ENCODE results near the gene BTBD18.

The BTBD18 gene

GRCh38 chr11:57700425-57700824, 51.2 kb downstream of the BTBD18 start:
- no peak for TF ChIP-seq USF1 (IDR thresholded peaks at IDR 0.05)

DNA sequence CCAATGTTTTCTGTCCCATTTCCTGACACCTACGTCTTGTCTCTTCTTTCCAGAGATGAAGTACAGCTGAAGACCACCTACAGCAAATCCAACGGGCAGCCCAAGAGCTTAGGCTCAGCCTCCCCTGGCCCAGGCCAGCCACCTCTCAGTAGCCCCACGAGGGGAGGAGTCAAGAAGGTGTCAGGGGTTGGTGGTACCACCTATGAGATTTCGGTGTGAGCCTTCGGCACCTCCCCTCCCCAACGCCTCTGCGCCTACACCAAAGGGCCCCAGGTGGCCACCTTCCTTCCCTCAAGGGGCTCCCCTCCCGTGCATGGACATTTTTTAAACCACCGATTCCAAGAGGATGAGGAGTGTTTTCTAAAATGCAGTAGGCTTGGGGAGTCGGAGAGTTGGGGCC, 51.8 kb downstream of the BTBD18 start:
- TF ChIP-seq USF1 (IDR thresholded peaks at IDR 0.05) (no peak), TEAD4 (IDR thresholded peaks at IDR 0.05) (no peak), YY1 (IDR thresholded peaks at IDR 0.05; ENCODE audit: low read depth) (no peak), CREB1 (IDR thresholded peaks at IDR 0.05; ENCODE audit: low read depth) (no peak), RAD21 (IDR thresholded peaks at IDR 0.05; ENCODE audit: low read depth) (no peak), NFIC (IDR thresholded peaks at IDR 0.05) (no peak)
- TF ChIP-seq, protein P1, sequence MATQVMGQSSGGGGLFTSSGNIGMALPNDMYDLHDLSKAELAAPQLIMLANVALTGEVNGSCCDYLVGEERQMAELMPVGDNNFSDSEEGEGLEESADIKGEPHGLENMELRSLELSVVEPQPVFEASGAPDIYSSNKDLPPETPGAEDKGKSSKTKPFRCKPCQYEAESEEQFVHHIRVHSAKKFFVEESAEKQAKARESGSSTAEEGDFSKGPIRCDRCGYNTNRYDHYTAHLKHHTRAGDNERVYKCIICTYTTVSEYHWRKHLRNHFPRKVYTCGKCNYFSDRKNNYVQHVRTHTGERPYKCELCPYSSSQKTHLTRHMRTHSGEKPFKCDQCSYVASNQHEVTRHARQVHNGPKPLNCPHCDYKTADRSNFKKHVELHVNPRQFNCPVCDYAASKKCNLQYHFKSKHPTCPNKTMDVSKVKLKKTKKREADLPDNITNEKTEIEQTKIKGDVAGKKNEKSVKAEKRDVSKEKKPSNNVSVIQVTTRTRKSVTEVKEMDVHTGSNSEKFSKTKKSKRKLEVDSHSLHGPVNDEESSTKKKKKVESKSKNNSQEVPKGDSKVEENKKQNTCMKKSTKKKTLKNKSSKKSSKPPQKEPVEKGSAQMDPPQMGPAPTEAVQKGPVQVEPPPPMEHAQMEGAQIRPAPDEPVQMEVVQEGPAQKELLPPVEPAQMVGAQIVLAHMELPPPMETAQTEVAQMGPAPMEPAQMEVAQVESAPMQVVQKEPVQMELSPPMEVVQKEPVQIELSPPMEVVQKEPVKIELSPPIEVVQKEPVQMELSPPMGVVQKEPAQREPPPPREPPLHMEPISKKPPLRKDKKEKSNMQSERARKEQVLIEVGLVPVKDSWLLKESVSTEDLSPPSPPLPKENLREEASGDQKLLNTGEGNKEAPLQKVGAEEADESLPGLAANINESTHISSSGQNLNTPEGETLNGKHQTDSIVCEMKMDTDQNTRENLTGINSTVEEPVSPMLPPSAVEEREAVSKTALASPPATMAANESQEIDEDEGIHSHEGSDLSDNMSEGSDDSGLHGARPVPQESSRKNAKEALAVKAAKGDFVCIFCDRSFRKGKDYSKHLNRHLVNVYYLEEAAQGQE (IDR thresholded peaks at IDR 0.05; ENCODE audit: low read depth), result no peak

DNA sequence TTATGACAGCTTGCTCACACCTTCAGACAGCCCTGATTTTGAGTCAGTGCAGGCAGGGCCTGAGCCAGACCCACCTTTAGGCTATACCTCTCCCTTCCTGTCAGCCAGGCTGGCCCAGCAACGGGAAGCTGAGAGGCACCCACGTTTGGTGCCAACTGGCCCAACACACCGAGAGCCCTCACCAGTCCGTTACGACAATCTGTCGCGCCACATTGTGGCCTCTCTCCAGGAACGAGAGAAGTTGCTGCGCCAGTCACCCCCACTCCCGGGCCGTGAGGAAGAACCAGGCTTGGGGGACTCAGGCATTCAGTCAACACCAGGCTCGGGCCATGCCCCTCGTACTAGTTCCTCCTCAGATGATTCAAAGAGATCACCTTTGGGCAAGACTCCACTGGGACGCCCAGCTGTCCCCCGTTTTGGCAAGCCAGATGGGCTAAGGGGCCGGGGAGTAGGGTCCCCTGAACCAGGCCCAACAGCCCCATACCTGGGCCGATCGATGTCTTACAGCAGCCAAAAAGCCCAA, 52.7 kb downstream of the BTBD18 start:
- no peak for TF ChIP-seq FOXM1 (IDR thresholded peaks at IDR 0.05; ENCODE audit: borderline replicate concordance, low read depth)
- TF ChIP-seq ZBTB7A (IDR thresholded peaks at IDR 0.05; ENCODE audit: low read depth), result no peak
- TF ChIP-seq EP300 (IDR thresholded peaks at IDR 0.05; ENCODE audit: borderline replicate concordance), result no peak
- TF ChIP-seq, protein P1 (IDR thresholded peaks at IDR 0.05; ENCODE audit: low read depth), result no peak
- no peak for TF ChIP-seq TEAD4 (IDR thresholded peaks at IDR 0.05)
- TF ChIP-seq USF1 (IDR thresholded peaks at IDR 0.05), result no peak
- TF ChIP-seq CEBPB (IDR thresholded peaks at IDR 0.05), result no peak
- no peak for TF ChIP-seq TCF12 (IDR thresholded peaks at IDR 0.05; ENCODE audit: low read depth)
- no peak for TF ChIP-seq YY1 (IDR thresholded peaks at IDR 0.05; ENCODE audit: low read depth)
- no peak for TF ChIP-seq MAX (IDR thresholded peaks at IDR 0.05)
- TF ChIP-seq TAF1 (IDR thresholded peaks at IDR 0.05; ENCODE audit: low read depth), result no peak
- no peak for TF ChIP-seq RAD21 (IDR thresholded peaks at IDR 0.05; ENCODE audit: low read depth)
- TF ChIP-seq CREB1 (IDR thresholded peaks at IDR 0.05; ENCODE audit: low read depth), result no peak
- no peak for TF ChIP-seq EGR1 (IDR thresholded peaks at IDR 0.05)

Data from Ishikawa (cell line).